Measurements from ENCODE around the gene LLPH. TPM values are rescaled to one million over a fixed set of nuclear protein-coding genes. Genes with fewer than 3 reads are reported as not detected.

LLPH gene
- total RNA-seq, 1 donor from 2014 or later, result 33.7 TPM

DNA sequence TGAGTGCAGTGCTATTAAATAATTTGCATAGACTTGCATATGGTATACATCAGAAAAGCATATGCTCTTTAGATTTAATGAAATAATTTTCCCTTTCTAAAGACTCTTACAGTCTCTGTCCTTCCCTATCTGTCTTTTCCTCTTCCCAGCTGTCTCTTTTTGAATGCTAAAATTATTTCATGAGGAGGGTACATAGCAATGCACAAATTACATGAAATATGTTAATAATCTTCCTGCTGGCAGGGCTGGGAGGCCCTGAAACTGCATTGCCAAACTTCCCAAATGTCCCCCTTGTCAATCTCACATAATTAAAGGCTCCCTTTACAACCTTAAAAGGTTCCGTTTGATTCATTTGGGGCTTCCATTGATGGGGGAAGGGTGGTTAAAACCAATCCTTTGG lies 22.2 kb downstream of the LLPH start:
- H3K36me3 Mint-ChIP-seq (ENCODE audit: low read depth), result no peaks in the 10 kb centered on the region

DNA sequence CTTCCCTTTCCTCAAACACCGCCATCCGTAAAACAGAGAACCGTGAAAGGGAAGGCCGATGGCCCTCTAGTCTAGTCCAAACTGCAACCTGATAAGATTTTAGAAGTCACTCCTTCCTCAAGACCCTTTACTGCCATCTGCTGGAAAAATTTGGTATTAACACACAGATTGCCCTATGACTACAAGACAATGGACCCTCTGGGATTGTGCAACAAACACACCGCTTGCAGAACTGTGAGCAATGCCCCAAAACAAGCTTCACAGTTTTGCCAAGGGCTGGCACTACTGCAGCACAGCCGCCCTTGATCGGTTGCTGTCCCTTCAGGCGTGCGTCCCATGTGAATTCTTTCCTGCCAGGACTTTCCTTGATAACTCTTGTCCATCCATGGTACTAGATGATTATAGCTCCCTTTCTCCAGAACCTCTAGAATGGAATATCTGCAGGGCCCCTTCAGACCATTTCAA lies 23.1 kb downstream of the LLPH start:
- H3K4me3 Mint-ChIP-seq (ENCODE audit: low read depth), result no peak overlapping the region
- no peaks in the 10 kb centered on the region for H3K36me3 Mint-ChIP-seq (ENCODE audit: low read depth)
- no peaks in the 10 kb centered on the region for H3K9me3 Mint-ChIP-seq
- H3K4me1 Mint-ChIP-seq (ENCODE audit: low read depth), result peaks cover 8% of the 10 kb centered on the region
- H3K27me3 Mint-ChIP-seq (ENCODE audit: low read depth), result peaks cover 21% of the 10 kb centered on the region
- DNase-seq (ENCODE audit: low spot score), result peak; percentile 36
- intact Hi-C loops (cut with micrococcal nuclease), result loop anchor here (5.0 kb wide), 3 partner anchors 300 to 1215 kb away; no protein-coding TSS in a partner anchor
- no peak overlapping the region for H3K27ac Mint-ChIP-seq

More for the DNA sequence above, 22.2 kb downstream of the LLPH start:
- Mint-ChIP-seq H3K27me3 (ENCODE audit: low read depth) (peaks cover 18% of the 10 kb centered on the region), H3K27ac (no peak overlapping the region), H3K9me3 (no peaks in the 10 kb centered on the region), H3K4me3 (ENCODE audit: low read depth) (no peak overlapping the region), H3K4me1 (ENCODE audit: low read depth) (peaks cover 8% of the 10 kb centered on the region)
- no peak for DNase-seq (ENCODE audit: low spot score)
- intact Hi-C loops (cut with micrococcal nuclease), result loop anchor here (5.0 kb wide), 3 partner anchors 299 to 1216 kb away; no protein-coding TSS in a partner anchor

DNA sequence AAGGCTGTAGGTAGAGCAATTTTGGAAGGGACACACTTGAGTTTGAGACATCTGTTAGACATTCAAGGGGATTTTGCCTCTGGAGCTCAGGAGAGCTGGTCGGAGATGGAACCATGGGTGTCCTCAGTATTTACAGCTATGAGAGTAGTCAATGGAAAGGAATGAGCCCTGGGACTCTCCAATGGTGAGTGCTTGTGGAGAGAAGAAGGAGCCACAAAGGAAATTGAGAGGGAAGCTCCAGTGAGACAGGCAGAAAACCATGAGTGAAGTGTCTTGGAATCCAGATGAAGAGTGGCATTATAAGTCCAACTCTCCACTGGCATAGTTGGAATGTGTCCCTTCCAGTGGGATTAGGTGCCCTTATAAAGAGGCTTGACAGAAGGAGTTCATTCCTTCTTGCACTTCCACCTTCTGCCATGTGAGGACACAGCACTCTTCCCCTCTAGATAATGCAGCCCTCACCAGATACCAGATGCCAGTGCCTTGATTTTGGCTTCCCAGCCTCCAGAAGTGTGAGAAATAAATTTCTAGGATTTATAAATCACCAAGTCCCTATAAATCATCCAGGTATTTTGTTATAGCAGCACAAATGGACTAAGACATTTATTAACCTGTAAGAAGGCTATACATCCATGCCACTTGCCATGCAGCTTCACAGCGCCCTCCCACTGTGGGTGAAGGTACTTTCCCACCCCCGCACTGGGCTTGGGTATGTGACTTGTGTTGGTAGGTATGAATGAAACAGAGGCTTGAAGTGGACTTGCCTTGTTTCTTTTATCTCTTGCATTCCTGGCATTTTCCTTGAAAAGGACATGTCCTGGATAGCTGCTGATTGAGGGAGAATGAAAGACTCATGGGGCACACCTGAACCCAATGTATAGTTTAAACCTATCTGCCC lies 27.3 kb downstream of the LLPH start:
- H3K4me1 Mint-ChIP-seq (ENCODE audit: low read depth), result peaks cover 3% of the 10 kb centered on the region
- H3K27me3 Mint-ChIP-seq (ENCODE audit: low read depth), result peaks cover 22% of the 10 kb centered on the region
- no peaks in the 10 kb centered on the region for H3K36me3 Mint-ChIP-seq (ENCODE audit: low read depth)
- H3K4me3 Mint-ChIP-seq (ENCODE audit: low read depth), result no peak overlapping the region
- no peak overlapping the region for H3K27ac Mint-ChIP-seq
- no peaks in the 10 kb centered on the region for H3K9me3 Mint-ChIP-seq
- intact Hi-C loops (cut with micrococcal nuclease), result no loop called here
- no peak for DNase-seq (ENCODE audit: low spot score)

- Mint-ChIP-seq H3K9me3 (no peaks in the 10 kb centered on the region), H3K36me3 (ENCODE audit: low read depth) (no peaks in the 10 kb centered on the region), H3K27ac (no peak overlapping the region), H3K4me1 (ENCODE audit: low read depth) (peaks cover 2% of the 10 kb centered on the region), H3K27me3 (ENCODE audit: low read depth) (peaks cover 13% of the 10 kb centered on the region), H3K4me3 (ENCODE audit: low read depth) (no peak overlapping the region)
- intact Hi-C loops (cut with micrococcal nuclease), result no loop called here
- no peak for DNase-seq (ENCODE audit: low spot score)
Measured at GRCh38 chr12:66092559-66093269, 37.8 kb downstream of the LLPH start.

GRCh38 chr12:66090157-66090556 lies 40.4 kb downstream of the LLPH start:
- no peaks in the 10 kb centered on the region for H3K36me3 Mint-ChIP-seq (ENCODE audit: low read depth)
- no peak overlapping the region for H3K4me3 Mint-ChIP-seq (ENCODE audit: low read depth)
- DNase-seq (ENCODE audit: low spot score), result no peak
- intact Hi-C loops (cut with micrococcal nuclease), result no loop called here
- no peaks in the 10 kb centered on the region for H3K9me3 Mint-ChIP-seq
- H3K27ac Mint-ChIP-seq, result no peak overlapping the region
- H3K27me3 Mint-ChIP-seq (ENCODE audit: low read depth), result peaks cover 22% of the 10 kb centered on the region
- peaks cover 2% of the 10 kb centered on the region for H3K4me1 Mint-ChIP-seq (ENCODE audit: low read depth)

- Mint-ChIP-seq H3K9me3 (no peaks in the 10 kb centered on the region), H3K36me3 (ENCODE audit: low read depth) (no peaks in the 10 kb centered on the region), H3K27ac (no peak overlapping the region), H3K4me1 (ENCODE audit: low read depth) (no peaks in the 10 kb centered on the region), H3K27me3 (ENCODE audit: low read depth) (peaks cover 23% of the 10 kb centered on the region), H3K4me3 (ENCODE audit: low read depth) (no peak overlapping the region)
- peak; percentile 17 for DNase-seq (ENCODE audit: low spot score)
- intact Hi-C loops (cut with micrococcal nuclease), result loop anchor here (2.0 to 10.0 kb wide), 3 partner anchors 485 to 783 kb away; no protein-coding TSS in a partner anchor
Measured at GRCh38 chr12:66087365-66087943, 43.1 kb downstream of the LLPH start.

DNA sequence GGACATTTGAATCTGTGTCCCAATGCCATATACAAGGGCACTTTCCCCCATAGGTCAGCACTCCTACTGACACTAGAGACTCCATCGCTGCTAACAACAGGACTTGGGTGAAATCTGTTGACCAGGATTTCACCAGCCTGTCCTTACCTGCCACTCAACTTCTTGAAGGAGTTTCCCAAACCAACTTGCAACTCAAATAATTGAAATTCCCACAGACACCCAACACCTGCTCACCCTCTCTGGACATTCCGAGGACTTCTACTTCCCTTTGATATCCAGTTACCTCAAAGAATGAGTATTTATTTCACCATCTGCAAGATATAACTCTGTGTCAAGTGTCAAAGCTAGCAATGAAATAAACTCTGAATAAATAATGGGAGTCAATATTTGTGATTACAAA lies 44.6 kb downstream of the LLPH start:
- intact Hi-C loops (cut with micrococcal nuclease), result loop anchor here (2.0 to 10.0 kb wide), 3 partner anchors 483 to 781 kb away; no protein-coding TSS in a partner anchor
- no peak for DNase-seq (ENCODE audit: low spot score)
- Mint-ChIP-seq H3K36me3 (ENCODE audit: low read depth) (no peaks in the 10 kb centered on the region), H3K27me3 (ENCODE audit: low read depth) (peaks cover 22% of the 10 kb centered on the region), H3K4me1 (ENCODE audit: low read depth) (no peaks in the 10 kb centered on the region), H3K9me3 (no peaks in the 10 kb centered on the region), H3K27ac (no peak overlapping the region), H3K4me3 (ENCODE audit: low read depth) (no peak overlapping the region)

DNA sequence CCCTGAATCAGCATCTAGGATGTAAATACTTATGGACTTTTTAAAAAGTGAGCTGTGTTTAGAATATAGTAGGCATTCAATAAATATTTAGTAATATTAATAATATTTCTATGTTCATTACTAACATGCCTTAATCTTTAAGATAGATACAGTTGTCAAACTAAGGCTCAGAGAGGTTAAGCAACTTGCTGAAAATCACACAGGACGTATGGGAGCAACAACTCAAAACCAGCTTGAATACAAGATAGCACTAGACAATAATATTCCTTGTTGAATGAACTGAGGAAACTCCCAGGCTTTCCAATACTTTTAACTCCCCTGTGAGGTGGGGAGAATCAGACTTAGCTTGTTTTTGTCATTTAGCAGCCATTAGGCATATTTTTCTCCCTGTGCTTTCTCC lies 45.3 kb downstream of the LLPH start:
- H3K4me3 Mint-ChIP-seq (ENCODE audit: low read depth), result no peak overlapping the region
- intact Hi-C loops (cut with micrococcal nuclease), result loop anchor here (10.0 kb wide), 1 partner anchor 780 kb away; no protein-coding TSS in a partner anchor

DNA sequence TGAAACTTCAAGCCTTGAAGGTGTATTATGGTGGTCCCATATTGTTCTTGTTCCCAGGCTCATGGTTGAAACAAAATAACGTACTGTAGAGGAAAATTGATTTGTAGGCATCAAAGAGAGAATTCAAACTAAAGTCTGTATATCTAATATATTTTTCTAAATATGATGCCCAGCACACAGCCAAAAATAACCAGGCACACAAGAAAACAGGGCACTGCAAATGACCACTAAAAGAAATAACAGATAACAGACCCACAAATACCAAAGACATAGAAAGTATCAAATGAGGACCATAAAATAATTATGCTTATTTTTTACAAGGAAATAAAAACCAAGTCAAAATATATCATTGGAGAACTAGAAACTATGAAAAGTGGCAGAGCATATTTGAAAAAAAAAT lies 46.8 kb downstream of the LLPH start:
- intact Hi-C loops (cut with micrococcal nuclease), result loop anchor here (10.0 kb wide), 1 partner anchor 779 kb away; no protein-coding TSS in a partner anchor
- DNase-seq (ENCODE audit: low spot score), result no peak
- no peaks in the 10 kb centered on the region for H3K36me3 Mint-ChIP-seq (ENCODE audit: low read depth)
- H3K27ac Mint-ChIP-seq, result no peak overlapping the region
- H3K9me3 Mint-ChIP-seq, result no peaks in the 10 kb centered on the region
- no peak overlapping the region for H3K4me3 Mint-ChIP-seq (ENCODE audit: low read depth)
- H3K4me1 Mint-ChIP-seq (ENCODE audit: low read depth), result no peaks in the 10 kb centered on the region
- peaks cover 19% of the 10 kb centered on the region for H3K27me3 Mint-ChIP-seq (ENCODE audit: low read depth)

More for the DNA sequence above, 45.3 kb downstream of the LLPH start:
- no peak overlapping the region for H3K27ac Mint-ChIP-seq
- no peaks in the 10 kb centered on the region for H3K36me3 Mint-ChIP-seq (ENCODE audit: low read depth)
- no peaks in the 10 kb centered on the region for H3K9me3 Mint-ChIP-seq
- H3K27me3 Mint-ChIP-seq (ENCODE audit: low read depth), result peaks cover 21% of the 10 kb centered on the region
- H3K4me1 Mint-ChIP-seq (ENCODE audit: low read depth), result no peaks in the 10 kb centered on the region
- DNase-seq (ENCODE audit: low spot score), result no peak

DNA sequence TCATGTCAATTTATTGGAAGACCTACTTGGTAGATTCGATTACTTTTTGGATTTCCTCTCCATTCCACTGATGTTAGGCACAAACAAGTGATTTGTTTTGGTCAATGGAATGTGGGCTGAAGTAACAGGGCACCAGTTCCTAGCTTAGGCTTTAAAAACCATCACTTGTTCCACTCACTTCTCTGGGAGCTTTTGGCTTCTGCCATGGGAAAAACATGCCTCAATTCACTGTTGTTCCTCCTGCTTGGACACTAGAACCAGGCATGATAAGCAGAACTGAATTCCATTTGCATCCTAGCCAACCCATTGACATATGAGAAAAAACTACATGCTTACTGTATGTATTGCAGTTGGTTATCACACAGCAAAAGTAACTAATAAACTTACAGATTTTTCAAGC lies 47.8 kb downstream of the LLPH start:
- no peak overlapping the region for H3K4me3 Mint-ChIP-seq (ENCODE audit: low read depth)
- intact Hi-C loops (cut with micrococcal nuclease), result loop anchor here (10.0 kb wide), 1 partner anchor 778 kb away; no protein-coding TSS in a partner anchor
- H3K27ac Mint-ChIP-seq, result no peak overlapping the region
- peaks cover 19% of the 10 kb centered on the region for H3K27me3 Mint-ChIP-seq (ENCODE audit: low read depth)
- H3K4me1 Mint-ChIP-seq (ENCODE audit: low read depth), result no peaks in the 10 kb centered on the region
- H3K36me3 Mint-ChIP-seq (ENCODE audit: low read depth), result no peaks in the 10 kb centered on the region
- no peak for DNase-seq (ENCODE audit: low spot score)
- no peaks in the 10 kb centered on the region for H3K9me3 Mint-ChIP-seq

- intact Hi-C loops (cut with micrococcal nuclease), result loop anchor here (10.0 kb wide), 1 partner anchor 776 kb away; no protein-coding TSS in a partner anchor
- Mint-ChIP-seq H3K36me3 (ENCODE audit: low read depth) (no peaks in the 10 kb centered on the region), H3K9me3 (no peaks in the 10 kb centered on the region), H3K4me1 (ENCODE audit: low read depth) (no peaks in the 10 kb centered on the region), H3K4me3 (ENCODE audit: low read depth) (no peak overlapping the region), H3K27ac (no peak overlapping the region), H3K27me3 (ENCODE audit: low read depth) (peaks cover 11% of the 10 kb centered on the region)
- no peak for DNase-seq (ENCODE audit: low spot score)
Measured at GRCh38 chr12:66080791-66081190, 49.8 kb downstream of the LLPH start.

- DNase-seq (ENCODE audit: low spot score), result no peak
- H3K4me1 Mint-ChIP-seq (ENCODE audit: low read depth), result no peaks in the 10 kb centered on the region
- H3K36me3 Mint-ChIP-seq (ENCODE audit: low read depth), result no peaks in the 10 kb centered on the region
- H3K27ac Mint-ChIP-seq, result no peak overlapping the region
- no peak overlapping the region for H3K4me3 Mint-ChIP-seq (ENCODE audit: low read depth)
- intact Hi-C loops (cut with micrococcal nuclease), result no loop called here
- H3K9me3 Mint-ChIP-seq, result no peaks in the 10 kb centered on the region
- peaks cover 8% of the 10 kb centered on the region for H3K27me3 Mint-ChIP-seq (ENCODE audit: low read depth)
Measured at GRCh38 chr12:66077542-66077941, 53.0 kb downstream of the LLPH start.

All from activated T-helper 2 cell treated with anti-CD3 and anti-CD28 coated beads, Interferon-gamma antibody, Interleukin-2, Interleukin-4, amounts not matched to agents 10 μg/mL and 5 μg/mL and 100 μg/mL, durations not matched to agents 14 hours and 24 hours and 36 hours (primary cell).